Neutrophil (primary cell): ENCODE measurements around the gene TXNRD3.

ENCODE experiments used
- H3K27ac ChIP-seq: fragments of 200-600 bp; sonication (generic); 2 replicates; pipeline ENCODE4 v1.5.1; 2016; ENCODE audit warnings: mild to moderate bottlenecking, moderate library complexity
- H3K27me3 ChIP-seq: fragments of 200-600 bp; sonication (generic); 2 replicates; pipeline ENCODE4 v1.6.0; 2016; ENCODE audit warnings: mild to moderate bottlenecking
- H3K36me3 ChIP-seq: fragments of 200-600 bp; sonication (generic); 2 replicates; pipeline ENCODE4 v1.5.1; 2017
- H3K4me1 ChIP-seq, 2 experiments: fragments of 200-600 bp in 1 of 2; sonication (generic) in 1 of 2; 1 replicate in 1 of 2; 2 replicates in 1 of 2; pipeline versions ENCODE4 v1.5.1 to v1.6.1; 2013 to 2016; ENCODE audit warnings: low read depth in 1 of 2, low read length in 1 of 2, mild to moderate bottlenecking in 1 of 2, moderate library complexity in 1 of 2; ENCODE audit not compliant: control insufficient read depth in 1 of 2, insufficient read depth in 1 of 2
- H3K4me3 ChIP-seq, 2 experiments: fragments of 200-600 bp in 1 of 2; sonication (generic) in 1 of 2; 1 replicate in 1 of 2; 2 replicates in 1 of 2; pipeline ENCODE4 v1.5.1; 2013 to 2016; ENCODE audit warnings: low read depth in 1 of 2, low read length in 1 of 2, mild to moderate bottlenecking in 1 of 2, moderate library complexity in 1 of 2
- H3K9me3 ChIP-seq: fragments of 200-600 bp; sonication (generic); 2 replicates; pipeline ENCODE4 v1.5.1; 2016
- TF ChIP-seq, protein P1 (sequence below): fragments of 200-600 bp; sonication (generic); IDR thresholded peaks from 2 replicates; pipeline ENCODE4 v1.5.1; 2016; ENCODE audit warnings: antibody characterized with exemption

Gene TXNRD3

DNA sequence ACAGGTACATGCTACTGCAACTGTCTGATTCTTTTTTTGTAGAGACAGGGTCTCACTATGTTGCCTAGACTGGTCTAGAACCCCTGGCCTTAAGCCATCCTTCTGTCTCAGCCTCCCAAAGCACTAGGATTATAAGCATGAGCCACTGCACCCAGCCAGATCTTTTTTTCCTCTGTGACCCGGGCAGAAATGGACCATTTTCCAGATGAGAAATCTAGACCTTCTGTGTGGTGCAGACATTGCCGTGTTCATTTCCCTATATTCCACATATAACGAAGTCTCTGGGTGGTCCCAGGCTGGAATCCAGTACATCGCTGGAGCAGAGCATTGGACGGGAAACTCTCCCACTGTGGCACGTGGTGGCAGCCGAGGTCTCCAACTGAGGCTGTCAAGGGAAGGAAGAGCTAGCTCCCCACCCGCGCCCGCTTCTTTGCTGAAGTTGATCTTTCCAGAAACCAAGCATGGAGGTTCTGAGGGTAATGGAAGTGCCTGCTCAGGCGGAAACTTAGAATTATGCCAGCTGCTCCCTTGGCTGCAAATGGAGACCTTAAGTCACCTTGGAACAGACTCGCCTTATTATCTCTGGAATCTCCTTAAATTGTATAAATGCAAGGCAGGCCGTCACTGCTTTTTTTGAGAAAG, 23.1 kb upstream of the TXNRD3 start:
- Histone ChIP-seq H3K27me3 (peaks cover 53% of the 10 kb centered on the region), H3K27ac (no peak overlapping the region), H3K4me1 (peaks cover 0 to 4% of the 10 kb centered on the region in 2 experiments), H3K4me3 (no peak overlapping the region), H3K9me3 (no peaks in the 10 kb centered on the region), H3K36me3 (no peaks in the 10 kb centered on the region)
- TF ChIP-seq, protein P1, sequence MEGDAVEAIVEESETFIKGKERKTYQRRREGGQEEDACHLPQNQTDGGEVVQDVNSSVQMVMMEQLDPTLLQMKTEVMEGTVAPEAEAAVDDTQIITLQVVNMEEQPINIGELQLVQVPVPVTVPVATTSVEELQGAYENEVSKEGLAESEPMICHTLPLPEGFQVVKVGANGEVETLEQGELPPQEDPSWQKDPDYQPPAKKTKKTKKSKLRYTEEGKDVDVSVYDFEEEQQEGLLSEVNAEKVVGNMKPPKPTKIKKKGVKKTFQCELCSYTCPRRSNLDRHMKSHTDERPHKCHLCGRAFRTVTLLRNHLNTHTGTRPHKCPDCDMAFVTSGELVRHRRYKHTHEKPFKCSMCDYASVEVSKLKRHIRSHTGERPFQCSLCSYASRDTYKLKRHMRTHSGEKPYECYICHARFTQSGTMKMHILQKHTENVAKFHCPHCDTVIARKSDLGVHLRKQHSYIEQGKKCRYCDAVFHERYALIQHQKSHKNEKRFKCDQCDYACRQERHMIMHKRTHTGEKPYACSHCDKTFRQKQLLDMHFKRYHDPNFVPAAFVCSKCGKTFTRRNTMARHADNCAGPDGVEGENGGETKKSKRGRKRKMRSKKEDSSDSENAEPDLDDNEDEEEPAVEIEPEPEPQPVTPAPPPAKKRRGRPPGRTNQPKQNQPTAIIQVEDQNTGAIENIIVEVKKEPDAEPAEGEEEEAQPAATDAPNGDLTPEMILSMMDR, result no peak

DNA sequence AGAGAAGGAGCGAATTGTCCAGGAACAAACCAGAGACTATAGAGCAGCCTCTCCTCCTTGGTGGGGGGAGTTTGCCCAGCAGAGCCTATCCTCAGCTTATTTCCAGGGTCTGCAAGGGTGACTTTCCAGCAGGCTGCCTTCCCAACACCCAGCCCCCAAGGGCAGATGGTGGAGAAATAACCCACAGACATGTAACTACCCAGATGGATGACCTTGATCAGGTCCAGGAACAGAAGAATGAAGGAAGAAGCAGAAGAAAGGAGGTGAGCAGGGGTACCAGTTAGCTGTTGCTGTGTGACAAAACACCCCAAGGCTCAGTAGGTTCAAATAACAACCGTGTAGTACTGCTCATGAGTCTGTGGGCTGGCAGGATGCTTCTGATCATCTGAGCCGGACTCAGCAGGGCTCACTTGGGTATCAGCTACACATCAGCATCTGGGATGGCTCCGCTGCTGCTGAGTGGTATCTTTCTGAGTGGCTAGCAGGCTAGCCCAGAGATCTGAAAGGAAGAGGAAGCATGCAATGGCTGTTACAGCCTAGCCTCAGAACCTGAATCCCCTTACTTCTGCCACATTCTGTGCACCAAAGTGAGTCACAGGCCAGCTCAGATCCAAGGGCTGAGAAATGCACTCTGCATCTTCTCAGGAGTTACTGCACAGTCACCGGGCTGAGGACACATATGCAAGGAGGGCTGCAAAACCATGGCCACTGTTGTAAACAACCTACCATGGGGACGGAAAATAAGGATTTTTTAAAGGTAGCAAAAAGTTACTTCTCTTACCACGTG, 22.2 kb upstream of the TXNRD3 start:
- no peak overlapping the region for H3K27ac ChIP-seq
- peaks cover 51% of the 10 kb centered on the region for H3K27me3 ChIP-seq
- no peaks in the 10 kb centered on the region for H3K36me3 ChIP-seq
- TF ChIP-seq, protein P1, result no peak
- no peak overlapping the region for H3K4me3 ChIP-seq
- H3K4me1 ChIP-seq, result peaks cover 0 to 4% of the 10 kb centered on the region in 2 experiments
- H3K9me3 ChIP-seq, result no peaks in the 10 kb centered on the region

DNA sequence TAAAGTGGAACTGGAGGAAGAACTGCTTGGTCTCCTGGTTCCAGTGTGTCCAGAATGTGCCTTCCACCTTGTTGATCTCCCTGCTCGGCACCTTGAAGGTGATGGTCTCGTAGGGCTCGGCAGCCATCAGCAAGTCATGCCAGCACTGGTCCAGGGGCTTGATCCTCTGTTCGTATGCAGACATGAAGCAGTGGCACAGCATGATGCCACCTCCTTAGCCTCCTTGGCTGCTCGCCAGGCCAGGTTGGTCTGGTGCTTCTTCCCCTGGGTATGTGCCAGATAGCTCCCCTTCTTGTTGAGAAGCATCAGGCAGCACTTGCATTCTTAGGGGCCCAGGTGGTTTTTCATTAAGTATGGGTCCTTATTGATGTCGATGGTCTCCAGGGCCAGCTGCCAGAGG, 17.8 kb upstream of the TXNRD3 start:
- Histone ChIP-seq H3K27ac (no peak overlapping the region), H3K4me3 (no peak overlapping the region), H3K27me3 (peaks cover 13% of the 10 kb centered on the region), H3K36me3 (no peaks in the 10 kb centered on the region), H3K9me3 (no peaks in the 10 kb centered on the region), H3K4me1 (no peaks in the 10 kb centered on the region)
- TF ChIP-seq, protein P1, result no peak

DNA sequence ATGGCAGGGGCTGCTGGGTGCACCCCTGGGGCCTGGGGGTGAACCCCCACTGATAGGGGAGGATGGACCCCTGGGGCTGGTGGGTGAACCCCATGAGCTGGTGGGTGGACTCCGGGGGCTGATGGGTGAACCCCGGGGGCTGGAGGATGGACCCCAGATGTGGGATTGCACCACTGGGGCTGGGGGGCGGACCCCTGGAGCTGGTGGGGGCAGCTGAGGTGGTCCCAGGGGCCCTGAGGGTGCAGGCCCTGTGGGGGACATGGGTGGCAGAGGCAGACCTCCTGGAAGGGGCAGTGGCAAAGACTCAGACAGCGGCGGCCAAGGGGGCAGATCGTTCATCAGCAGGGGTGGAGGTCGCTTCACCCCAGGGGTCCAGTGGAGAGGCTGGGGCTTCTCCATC, 17.4 kb upstream of the TXNRD3 start:
- TF ChIP-seq, protein P1, result no peak
- Histone ChIP-seq H3K4me3 (no peak overlapping the region), H3K27ac (no peak overlapping the region)

DNA sequence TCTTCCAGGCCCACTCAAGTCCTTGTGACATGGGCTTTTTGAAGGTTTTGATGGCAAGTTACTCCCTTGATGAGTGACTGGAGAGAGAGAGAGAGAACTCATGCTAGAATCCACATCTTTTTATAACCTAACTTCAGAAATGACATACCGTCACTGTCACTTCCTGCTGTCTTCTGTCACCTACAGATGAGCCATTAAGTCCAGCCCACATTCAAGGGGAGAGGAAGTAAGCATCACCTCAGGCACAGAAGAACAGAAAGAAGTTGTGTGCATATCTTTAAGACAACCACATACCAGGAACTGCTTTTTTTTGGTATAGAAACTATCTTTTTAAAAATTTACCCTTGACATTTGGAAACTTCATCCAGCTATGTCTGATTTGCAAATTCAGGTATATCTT, 16.6 kb upstream of the TXNRD3 start:
- Histone ChIP-seq H3K27ac (no peak overlapping the region), H3K4me1 (no peaks in the 10 kb centered on the region), H3K4me3 (no peak overlapping the region), H3K36me3 (no peaks in the 10 kb centered on the region), H3K9me3 (no peaks in the 10 kb centered on the region), H3K27me3 (peaks cover 2% of the 10 kb centered on the region)
- TF ChIP-seq, protein P1, result no peak

More for the DNA sequence above, 17.4 kb upstream of the TXNRD3 start:
- H3K27me3 ChIP-seq, result peaks cover 10% of the 10 kb centered on the region
- H3K36me3 ChIP-seq, result no peaks in the 10 kb centered on the region
- no peaks in the 10 kb centered on the region for H3K9me3 ChIP-seq
- H3K4me1 ChIP-seq, result no peaks in the 10 kb centered on the region
